GM18511 (cell line): Measurements from ENCODE around the gene ABCB8.
A peak's percentile ranks its signal among the peaks of the same experiment; 100 is the strongest.

Experiments
- ATAC-seq: cut with Tn5 transposase; IDR thresholded peaks from one replicate; pipeline ENCODE4 v1.9.1; 2021; ENCODE audit warnings: mild to moderate bottlenecking, moderate library complexity; ENCODE audit not compliant: unreplicated experiment

ABCB8 gene

DNA sequence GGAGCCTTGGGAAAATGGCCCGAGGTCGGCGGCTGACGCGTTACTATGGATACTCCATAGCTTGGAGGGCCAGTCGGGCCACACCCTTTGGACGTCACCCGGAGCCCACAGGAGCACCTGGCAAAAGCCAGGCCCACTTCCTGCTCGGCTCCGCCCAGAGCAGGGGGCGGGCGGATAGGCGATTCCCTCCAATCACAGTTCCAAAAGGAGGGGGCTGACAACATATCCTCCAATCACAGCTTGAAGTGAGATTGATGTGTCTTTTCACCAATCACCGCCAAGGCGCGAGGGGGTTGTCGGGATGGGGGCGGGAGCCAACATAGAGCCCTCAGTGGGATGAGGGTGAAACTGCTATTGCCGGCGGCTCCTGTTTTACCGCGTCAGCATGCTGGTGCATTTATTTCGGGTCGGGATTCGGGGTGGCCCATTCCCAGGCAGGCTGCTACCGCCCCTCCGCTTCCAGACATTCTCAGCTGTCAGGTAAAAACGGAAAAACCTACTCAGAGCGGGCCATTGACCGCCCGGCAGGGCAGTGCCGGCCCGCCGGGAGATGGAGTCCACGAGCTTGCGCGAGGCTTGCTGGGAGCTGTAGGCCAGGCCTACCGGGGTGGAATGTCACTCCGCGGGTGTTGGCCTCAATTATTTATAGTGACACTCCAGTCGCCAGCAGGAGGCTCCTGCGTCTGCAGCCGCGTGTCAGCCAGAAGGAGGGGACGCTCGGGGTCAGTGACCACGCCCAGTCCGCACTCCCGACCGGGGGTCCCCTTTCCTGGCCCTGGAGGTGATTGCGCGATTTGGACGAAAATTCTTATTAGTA lies at the start of gene ABCB8:
Gene ABCB8 (plus strand): TSS at position 320 of the 817 bp plus-strand sequence. CDS start 66 bp downstream, at position 386.
- peak; percentile 97 for ATAC-seq

DNA sequence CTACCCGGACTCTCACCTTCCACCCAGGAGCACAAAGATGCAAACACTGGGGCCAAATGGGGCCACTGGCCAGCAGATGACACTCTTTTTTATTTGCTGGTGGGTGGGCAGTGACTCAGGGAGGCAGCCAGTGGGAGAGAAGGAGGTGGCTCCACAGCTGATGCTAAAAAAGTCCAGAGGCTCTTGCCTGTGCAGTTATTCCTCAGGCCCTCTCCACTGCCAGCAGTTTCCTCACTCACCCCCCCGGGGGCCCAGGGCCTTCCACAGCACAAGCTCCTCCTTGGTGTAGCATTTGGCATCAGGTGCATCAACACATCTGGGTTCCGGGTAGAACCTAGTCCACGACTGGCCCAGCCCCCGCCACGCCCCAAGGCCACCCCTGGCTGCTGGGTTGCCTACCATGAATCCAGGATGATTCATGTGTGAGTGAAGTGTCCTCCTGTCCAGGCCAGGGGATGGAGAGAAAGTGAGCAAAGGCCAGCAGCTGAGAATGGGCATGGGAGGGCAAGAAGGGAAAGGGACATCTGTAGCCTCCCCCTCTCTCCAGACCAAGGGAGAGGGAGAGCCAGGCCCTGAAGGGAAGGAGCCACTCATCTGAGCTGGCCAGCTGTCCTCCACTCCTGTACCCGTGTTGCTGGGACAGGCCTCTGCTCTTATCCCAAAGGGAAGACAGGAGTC lies 48.4 kb upstream of the ABCB8 start:
- ATAC-seq, result no peak

DNA sequence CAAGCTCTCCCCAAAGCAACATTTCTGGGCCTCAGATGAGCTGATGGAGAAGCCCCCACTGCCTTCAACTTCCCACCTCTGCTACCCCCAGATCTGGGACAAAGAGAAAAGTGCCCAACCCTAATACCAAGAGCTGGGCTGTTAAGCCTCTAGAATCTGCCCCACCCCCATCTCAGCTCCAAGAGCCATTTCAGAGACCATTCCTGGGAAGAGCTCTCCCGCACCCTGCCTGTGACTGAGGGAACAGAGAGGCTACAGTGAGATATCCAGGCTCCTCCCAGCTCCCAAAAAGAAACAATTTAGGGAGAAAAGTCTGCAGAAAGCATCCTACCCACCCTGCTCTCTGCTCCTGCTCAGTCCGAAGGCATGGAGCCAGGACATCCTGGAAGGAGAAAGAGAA lies 47.6 kb upstream of the ABCB8 start:
- ATAC-seq, result no peak

DNA sequence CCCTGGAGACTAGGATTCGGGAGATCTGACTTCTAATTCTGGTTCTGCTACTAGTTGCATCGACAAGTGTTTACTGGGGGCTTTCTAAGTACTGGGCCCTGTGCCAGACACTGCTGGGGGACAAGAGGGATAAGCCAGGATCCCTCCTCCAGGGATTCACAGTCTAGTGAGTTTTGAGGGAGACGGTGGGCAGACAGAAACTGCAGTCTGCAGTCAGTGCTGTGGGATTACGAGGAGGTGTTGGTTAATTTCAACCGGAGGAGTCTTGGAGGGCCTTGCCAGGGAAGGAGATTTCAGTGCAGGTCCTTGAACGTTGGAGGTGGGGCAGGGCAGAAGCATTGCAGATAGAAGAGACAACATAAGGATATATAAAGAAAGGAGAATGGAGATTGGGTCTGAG lies 46.6 kb upstream of the ABCB8 start:
- no peak for ATAC-seq

DNA sequence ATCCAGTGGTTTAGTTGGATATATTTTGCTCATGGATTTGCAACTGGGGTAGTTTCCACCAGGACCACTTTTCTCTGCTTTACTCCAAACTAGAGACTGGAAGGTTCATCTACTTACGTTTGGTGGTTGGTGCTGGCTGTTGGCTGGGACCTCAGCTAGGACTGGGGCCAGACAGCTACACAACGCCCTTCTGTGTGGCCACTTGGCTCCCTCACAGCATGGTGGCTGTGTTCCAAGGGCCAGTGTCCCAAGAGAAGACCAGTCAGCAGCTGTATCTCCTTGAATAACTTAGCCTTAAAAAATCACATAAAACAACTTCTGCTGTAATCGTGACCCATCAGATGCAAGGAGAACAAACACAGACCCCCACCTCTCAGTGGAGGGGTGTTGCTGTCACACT lies 45.9 kb upstream of the ABCB8 start:
- ATAC-seq, result no peak

DNA sequence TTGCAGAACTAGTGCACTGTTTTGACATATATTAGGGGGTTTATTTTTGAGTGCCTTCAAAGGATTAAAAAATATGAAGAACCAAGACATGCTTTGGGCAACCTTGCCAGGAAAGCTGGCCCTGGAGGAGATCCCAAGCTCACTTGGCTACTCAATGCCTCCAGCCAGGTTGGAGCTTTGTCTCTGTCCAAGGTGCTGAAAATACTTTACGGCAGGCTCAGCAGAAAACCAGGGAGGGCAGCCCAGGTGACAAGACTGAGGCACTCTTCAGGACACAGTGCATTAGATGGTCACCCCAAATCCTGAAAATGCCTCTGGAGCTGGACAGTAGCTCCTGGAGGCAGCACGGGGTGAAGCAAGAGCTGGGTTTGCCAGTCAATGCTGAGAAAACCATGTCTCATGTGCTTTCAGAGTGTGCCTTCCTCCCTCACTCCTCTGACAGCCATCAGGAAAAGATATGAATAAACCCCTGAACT lies 44.3 kb upstream of the ABCB8 start:
- no peak for ATAC-seq

DNA sequence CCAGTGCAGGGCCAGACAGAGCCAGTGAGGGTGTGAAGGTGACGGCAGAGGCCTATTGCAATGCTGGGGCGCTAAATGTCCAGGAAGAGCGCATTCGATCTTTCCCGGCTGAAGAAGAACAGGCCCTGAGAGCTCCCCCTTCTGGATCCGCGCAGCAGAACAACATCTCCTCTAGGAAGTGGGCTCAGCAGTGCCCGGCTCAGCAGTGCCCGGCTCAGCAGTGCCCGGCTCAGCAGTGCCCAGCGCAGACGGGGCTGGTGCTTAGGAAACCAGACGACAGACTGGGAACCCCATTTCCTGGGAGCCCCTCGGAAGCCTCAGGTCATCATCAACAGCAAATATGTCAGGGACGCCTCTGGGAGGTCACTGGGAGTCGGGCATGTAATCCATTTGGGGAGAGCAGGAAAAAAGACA lies 42.1 kb upstream of the ABCB8 start:
- ATAC-seq, result no peak

DNA sequence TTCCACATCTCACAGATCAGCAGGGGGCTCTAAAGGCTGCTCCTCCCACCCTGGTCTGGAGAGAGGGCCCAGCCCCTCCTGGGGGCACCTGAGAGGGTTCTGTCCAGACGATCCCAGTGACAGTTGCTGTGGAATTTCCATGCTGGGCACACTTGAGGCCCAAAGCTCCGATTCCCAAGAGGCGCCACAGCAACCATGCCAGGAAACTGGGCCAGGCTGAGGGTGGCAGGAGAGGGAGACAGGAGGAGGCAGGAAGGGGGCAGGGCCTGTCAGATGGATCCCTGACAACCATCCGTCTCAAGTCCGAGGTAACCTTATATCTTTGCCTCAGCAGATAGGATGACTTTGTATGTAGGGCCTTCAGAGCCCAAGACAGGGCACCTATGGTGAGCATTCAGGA lies 41.7 kb upstream of the ABCB8 start:
- no peak for ATAC-seq

DNA sequence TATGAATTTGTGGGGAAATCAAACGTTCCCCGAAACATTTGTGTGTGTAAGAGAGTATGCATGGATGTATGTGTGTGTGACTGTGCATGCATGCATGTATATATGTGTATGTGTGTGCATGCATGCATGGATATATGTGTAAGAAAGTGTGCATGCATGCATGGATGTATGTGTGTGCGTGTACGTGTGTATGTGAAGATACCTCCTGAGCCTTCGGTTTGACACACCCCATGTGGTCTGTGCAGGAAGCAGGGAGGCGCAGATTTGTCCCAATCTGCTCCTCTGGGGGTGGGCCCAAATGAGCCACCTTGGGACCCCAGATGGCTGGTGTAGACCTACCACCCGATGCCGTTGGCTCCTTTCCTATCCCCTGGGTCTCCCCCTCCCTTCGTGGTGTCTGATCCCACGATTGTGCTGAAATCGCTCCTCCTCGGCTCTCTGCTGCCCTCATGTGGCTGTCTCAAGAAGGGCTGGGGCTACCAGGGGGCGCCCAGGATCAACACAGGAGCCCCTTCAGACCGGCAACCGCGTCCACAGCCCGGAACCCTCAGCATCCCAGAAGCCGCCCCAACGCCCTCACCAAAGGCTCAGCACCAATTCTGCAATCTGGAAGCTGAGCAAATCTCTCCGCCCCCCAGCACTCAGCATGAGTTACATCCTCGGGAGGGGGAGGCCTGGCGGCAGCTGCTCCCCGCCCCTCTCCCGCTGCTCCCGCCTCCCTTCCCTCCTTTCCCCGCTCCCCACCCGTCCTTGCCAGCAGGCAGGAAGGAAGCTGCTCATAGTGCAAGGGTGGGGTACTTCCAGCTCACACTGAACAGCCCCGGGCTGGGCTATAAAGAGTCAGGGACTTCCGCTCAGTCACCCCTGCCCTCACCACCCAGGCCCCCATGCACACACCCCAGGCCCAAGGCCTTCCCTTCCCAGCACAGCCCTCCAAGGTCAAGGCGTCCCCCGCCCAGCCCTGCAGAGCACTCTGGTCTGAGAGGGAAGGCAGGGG lies 39.7 kb upstream of the ABCB8 start:
- ATAC-seq, result no peak

DNA sequence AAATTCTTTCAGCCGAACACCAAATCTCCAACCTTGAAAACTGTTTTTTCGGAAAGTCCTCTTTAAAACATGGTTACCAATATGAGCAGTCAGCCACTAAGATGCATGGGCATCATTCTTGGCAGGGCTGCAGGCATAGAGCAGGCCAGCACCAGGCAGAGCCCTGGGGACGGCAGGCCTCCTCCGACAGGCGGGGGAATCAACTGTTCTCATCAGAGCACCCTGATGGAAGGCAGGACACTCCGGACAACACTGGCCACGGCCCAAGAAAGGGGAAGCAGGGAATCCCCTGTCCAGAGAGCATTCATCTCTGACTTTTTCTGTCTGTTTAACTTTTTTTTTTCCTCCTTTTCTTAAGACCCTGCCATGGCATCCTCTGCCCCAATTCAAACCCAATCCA lies 38.8 kb upstream of the ABCB8 start:
- no peak for ATAC-seq

DNA sequence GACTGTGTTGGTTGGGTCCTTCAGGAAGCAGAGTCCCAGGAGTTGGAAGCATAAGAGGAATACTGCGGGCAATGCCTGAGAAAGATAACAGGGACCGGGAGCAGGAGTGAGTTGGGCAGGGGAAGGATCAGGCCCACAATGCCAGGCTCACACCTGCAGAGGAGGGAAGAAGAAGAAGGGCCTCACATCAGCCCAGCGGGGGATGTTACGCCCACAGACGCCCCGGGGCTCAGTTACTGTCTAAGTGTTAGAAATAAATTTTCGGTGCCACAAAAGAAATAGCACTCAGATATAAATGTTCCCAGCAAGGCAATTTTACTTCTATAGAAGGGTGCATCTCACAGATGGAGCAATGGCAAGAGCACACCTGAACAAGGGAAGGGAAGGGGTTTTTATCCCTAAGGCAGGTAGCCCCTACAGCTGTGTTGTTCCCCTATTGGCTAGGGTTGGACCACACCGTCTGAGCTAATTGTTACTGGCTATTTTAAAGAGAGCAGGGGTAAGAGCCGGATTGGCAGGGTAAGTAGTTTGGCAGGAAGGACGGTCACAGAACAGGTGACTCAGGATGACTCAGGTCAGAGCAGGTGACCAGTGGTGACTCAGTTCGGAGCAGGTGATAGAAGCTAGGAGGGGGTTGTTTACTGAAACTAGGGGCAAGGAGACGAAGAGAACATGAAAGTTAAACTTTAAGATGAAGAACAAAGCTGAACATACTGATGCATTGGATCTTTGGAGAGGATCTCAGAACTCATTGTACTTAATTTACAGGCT lies 37.6 kb upstream of the ABCB8 start, which contains the start of gene NOS3:
Gene NOS3 (plus strand): TSS at position 602 of the 771 bp plus-strand sequence. CDS start 2,787 bp downstream, outside the sequence.
- no peak for ATAC-seq

DNA sequence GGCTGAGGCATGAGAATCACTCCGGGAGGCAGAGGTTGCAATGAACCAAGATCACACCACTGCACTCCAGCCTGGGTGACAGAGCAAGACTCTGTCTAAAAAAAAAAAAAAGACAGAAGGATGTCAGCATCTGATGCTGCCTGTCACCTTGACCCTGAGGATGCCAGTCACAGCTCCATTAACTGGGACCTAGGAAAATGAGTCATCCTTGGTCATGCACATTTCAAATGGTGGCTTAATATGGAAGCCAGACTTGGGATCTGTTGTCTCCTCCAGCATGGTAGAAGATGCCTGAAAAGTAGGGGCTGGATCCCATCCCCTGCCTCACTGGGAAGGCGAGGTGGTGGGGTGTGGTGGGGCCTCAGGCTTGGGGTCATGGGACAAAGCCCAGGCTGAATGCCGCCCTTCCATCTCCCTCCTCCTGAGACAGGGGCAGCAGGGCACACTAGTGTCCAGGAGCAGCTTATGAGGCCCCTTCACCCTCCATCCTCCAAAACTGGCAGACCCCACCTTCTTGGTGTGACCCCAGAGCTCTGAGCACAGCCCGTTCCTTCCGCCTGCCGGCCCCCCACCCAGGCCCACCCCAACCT lies 36.1 kb upstream of the ABCB8 start:
- ATAC-seq, result no peak

DNA sequence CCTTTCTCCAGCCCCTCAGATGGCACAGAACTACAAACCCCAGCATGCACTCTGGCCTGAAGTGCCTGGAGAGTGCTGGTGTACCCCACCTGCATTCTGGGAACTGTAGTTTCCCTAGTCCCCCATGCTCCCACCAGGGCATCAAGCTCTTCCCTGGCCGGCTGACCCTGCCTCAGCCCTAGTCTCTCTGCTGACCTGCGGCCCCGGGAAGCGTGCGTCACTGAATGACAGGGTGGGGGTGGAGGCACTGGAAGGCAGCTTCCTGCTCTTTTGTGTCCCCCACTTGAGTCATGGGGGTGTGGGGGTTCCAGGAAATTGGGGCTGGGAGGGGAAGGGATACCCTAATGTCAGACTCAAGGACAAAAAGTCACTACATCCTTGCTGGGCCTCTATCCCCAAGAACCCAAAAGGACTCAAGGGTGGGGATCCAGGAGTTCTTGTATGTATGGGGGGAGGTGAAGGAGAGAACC lies 35.4 kb upstream of the ABCB8 start:
- peak; percentile 69 for ATAC-seq

DNA sequence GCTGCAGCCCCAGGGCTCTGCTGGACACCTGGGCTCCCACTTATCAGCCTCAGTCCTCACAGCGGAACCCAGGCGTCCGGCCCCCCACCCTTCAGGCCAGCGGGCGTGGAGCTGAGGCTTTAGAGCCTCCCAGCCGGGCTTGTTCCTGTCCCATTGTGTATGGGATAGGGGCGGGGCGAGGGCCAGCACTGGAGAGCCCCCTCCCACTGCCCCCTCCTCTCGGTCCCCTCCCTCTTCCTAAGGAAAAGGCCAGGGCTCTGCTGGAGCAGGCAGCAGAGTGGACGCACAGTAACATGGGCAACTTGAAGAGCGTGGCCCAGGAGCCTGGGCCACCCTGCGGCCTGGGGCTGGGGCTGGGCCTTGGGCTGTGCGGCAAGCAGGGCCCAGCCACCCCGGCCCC lies 34.7 kb upstream of the ABCB8 start:
- no peak for ATAC-seq

DNA sequence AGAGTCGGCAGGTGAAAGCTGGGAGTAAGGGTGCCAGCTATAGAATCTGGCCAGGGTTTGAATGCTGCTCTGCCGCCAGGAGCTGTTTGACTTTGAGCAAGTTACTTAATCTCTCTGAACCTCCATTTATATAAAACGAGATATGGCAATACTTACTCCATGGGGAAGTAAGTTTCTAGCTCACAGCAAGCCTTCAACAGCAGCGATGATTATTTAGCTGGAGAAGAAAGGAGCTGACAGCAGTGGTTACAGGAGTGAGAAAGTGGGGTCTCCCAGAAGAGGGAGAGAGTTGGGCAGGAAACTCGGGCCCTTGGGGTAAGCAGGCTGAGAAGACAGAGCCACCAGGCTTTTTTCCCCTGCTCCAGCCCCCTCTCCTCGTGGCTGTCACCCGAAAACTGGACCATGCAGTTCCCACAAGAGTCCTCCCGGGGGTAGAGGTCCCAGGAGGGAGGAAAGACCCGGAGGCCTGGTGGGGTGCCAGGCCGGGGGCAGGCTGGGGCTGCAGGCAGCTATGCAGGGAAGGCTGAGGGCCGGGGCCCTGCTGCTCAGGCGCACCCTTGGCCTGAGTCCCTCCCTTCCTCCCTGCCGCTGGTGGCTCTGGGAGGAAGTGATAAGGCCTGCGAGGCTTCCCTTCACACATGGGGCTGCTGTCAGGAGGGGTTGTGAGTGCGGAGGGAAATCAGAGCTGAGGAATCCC lies 34.0 kb upstream of the ABCB8 start:
- no peak for ATAC-seq

DNA sequence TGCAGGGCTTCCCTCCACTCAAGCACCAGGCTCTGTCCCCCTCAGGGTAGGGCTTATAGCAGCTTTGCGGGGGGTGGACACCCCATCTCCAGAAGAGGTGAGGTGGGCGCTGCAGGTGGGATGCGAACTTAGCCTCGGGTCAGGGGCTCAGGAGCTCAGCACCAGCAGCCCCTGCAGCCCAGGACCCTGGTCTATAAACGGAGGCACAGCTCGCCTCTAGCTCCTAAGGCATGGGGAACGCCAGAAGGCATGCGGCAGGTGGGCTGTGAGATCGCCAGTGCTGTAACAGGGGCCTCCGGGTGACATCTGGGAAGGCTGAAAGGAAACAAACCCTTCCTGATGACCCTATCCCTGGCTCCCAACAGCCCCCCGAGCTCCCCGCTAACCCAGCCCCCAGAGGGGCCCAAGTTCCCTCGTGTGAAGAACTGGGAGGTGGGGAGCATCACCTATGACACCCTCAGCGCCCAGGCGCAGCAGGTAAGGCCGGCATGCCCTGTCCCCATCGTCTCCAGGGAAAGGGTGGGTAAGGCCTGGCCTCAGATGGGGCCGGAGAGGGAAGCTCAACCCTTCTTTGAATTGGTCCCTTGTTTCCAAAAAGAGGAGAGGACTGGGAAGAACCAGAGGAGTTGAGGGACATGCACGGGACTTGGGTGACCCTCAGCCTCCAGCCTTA lies 33.3 kb upstream of the ABCB8 start:
- ATAC-seq, result no peak

DNA sequence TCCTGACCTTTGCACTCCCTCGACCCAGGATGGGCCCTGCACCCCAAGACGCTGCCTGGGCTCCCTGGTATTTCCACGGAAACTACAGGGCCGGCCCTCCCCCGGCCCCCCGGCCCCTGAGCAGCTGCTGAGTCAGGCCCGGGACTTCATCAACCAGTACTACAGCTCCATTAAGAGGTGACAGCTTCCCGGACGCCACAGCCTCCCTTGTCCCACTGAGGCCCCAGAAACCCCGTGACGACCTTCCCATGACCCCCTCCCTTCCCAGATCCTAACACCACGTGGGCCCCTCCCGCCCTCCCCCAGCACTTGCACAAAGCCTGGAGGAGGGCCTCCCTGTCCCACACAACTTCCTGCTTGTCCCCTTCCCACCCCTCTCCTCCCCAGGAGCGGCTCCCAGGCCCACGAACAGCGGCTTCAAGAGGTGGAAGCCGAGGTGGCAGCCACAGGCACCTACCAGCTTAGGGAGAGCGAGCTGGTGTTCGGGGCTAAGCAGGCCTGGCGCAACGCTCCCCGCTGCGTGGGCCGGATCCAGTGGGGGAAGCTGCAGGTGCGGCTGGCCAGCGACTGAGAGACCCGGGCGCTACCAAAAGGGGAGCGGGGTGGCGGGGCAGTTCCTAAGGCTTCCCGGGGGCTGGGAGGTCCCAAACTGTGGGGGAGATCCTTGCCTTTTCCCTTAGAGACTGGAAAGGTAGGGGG lies 31.7 kb upstream of the ABCB8 start:
- ATAC-seq, result no peak

DNA sequence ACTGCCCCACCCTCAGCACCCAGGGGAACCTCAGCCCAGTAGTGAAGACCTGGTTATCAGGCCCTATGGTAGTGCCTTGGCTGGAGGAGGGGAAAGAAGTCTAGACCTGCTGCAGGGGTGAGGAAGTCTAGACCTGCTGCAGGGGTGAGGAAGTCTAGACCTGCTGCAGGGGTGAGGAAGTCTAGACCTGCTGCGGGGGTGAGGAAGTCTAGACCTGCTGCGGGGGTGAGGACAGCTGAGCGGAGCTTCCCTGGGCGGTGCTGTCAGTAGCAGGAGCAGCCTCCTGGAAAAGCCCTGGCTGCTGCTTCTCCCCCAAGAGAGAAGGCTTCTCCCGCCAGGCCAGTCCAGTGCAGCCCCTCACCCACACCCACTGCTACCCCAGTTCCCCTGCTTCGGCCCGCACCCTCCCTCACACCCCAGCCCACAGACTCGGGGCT lies 31.2 kb upstream of the ABCB8 start:
- ATAC-seq, result no peak
